ENCODE results near the gene SPEN. TPM values are rescaled to one million over a fixed set of nuclear protein-coding genes. Genes with fewer than 3 reads are reported as not detected.

Gene SPEN
- total and polyA plus RNA-seq, 9 of the 15 experiments (the other 6 are each of a cell fraction or from before 2014, with no cell fraction given), result 5.7 to 87.5 (median 27.2) TPM

- no peak for DNase-seq (ENCODE audit: extremely low read depth in 1 of 4, low spot score in 3 of 4)
- peaks cover 42% of the 10 kb centered on the region for H3K36me3 ChIP-seq (ENCODE audit: control insufficient read depth, insufficient read depth, low read length)
- peaks cover 5% of the 10 kb centered on the region for H3K9me1 ChIP-seq (ENCODE audit: control insufficient read depth, insufficient read depth, low read length)
- no peak overlapping the region; a peak in 1 of 4 replicates for H3K9ac ChIP-seq (ENCODE audit: insufficient read depth in 1 of 2, low read depth in 2 of 2, low read length in 2 of 2)
- no TSS peak for BruUV-seq (replicated peaks)
- no peak overlapping the region for H2AFZ ChIP-seq (ENCODE audit: low read depth, low read length)
- peak overlapping the region; percentile 17; the same call in 2 of the 3 replicates for H3K27ac ChIP-seq (ENCODE audit: extremely low read depth, low read depth, low read length)
- WGBS (ENCODE audit: insufficient coverage, low coverage, missing lambda C conversion rate), result 82% methylated on average over 9 of the region's 9 CpGs
- H3K4me3 ChIP-seq, result no peak overlapping the region
- H4K20me1 ChIP-seq (replicated peaks; ENCODE audit: control insufficient read depth, insufficient read depth, low read length), result peaks cover 8% of the 10 kb centered on the region
- H3K79me2 ChIP-seq (ENCODE audit: control insufficient read depth, insufficient read depth, low read length), result peaks cover 100% of the 10 kb centered on the region
- H3K9me3 ChIP-seq (replicated peaks; ENCODE audit: control insufficient read depth, insufficient read depth, low read depth, low read length), result no peaks in the 10 kb centered on the region
- no peak for FAIRE-seq
- CTCF ChIA-PET (ENCODE audit: low intra/inter-chr PET ratio), result no interaction called here
- no peak for ATAC-seq
- POLR2A ChIA-PET, result interaction anchor here (0.6 to 1.1 kb wide), 2 partner anchors 27 to 58 kb away, joined by 3 to 4 read pairs; no protein-coding TSS in a partner anchor
- TF ChIP-seq KDM4B (IDR thresholded peaks at IDR 0.05; ENCODE audit: borderline replicate concordance in 2 of 2, low read depth in 1 of 2), result no peak
- TF ChIP-seq PRDM10 (IDR thresholded peaks at IDR 0.05; ENCODE audit: partially characterized antibody), result peak; percentile 19
- peak; percentile 43; the same call in 1 of the 2 replicates for TF ChIP-seq C11orf30 (IDR thresholded peaks at IDR 0.05; ENCODE audit: low read depth)
- TF ChIP-seq ZNF518B (CRISPR knock-in tag; IDR thresholded peaks at IDR 0.05), result no peak
- no peak for TF ChIP-seq ZNF41 (CRISPR knock-in tag; conservative IDR thresholded peaks at IDR 0.05)
- TF ChIP-seq MAFG (tag; conservative IDR thresholded peaks at IDR 0.05), result peak; percentile 10; the same call in 1 of the 2 replicates
- no peak for TF ChIP-seq ZNF239 (CRISPR knock-in tag; IDR thresholded peaks at IDR 0.05)
- TF ChIP-seq CREB1 (IDR thresholded peaks at IDR 0.05), result no peak
- no peak for TF ChIP-seq CREB1 (CRISPR knock-in tag; IDR thresholded peaks at IDR 0.05)
- TF ChIP-seq ZC3H8 (IDR thresholded peaks at IDR 0.05), result no peak
- no peak for TF ChIP-seq E4F1 (CRISPR knock-in tag; IDR thresholded peaks at IDR 0.05; ENCODE audit: borderline replicate concordance)
- peak; percentile 47 for TF ChIP-seq ZNF316 (IDR thresholded peaks at IDR 0.05)
- no peak for TF ChIP-seq RBM39 (optimal IDR thresholded peaks at IDR 0.05; ENCODE audit: low read depth, low read length)
- TF ChIP-seq ZNF384 (IDR thresholded peaks at IDR 0.05; ENCODE audit: low read depth, low read length), result peak; percentile 22; the same call in 1 of the 2 replicates
- H3K27me3 ChIP-seq (ENCODE audit: control insufficient read depth in 2 of 2, insufficient read depth in 2 of 2, low read length in 2 of 2), result no peaks in the 10 kb centered on the region
- in situ Hi-C loops (cut with MboI), result no loop called here
- H3K4me1 ChIP-seq (replicated peaks in 1 of 2; ENCODE audit: control insufficient read depth in 2 of 2, insufficient read depth in 2 of 2, low read length in 2 of 2), result peaks cover 6 to 10% of the 10 kb centered on the region in 2 experiments
- H3K4me2 ChIP-seq (ENCODE audit: insufficient read depth, low read length), result no peak overlapping the region
- intact Hi-C loops (cut with micrococcal nuclease), result no loop called here
Observed at GRCh38 chr1:15899266-15899665, 51.8 kb downstream of the SPEN start.

Measured in K562 (cell line).